ENCODE measurements around the gene CABCOCO1. TPM values are rescaled to one million over a fixed set of nuclear protein-coding genes. Genes with fewer than 3 reads are reported as not detected.
"Not testable (repeated sequence)": the region's sequence is repeated elsewhere in the genome, so short reads cannot be mapped to it uniquely, and the experiment has no call there.

The CABCOCO1 gene
- total and polyA plus RNA-seq, 11 donors = 0.19 to 1.5 (median 1.1) TPM; not detected in 8

DNA sequence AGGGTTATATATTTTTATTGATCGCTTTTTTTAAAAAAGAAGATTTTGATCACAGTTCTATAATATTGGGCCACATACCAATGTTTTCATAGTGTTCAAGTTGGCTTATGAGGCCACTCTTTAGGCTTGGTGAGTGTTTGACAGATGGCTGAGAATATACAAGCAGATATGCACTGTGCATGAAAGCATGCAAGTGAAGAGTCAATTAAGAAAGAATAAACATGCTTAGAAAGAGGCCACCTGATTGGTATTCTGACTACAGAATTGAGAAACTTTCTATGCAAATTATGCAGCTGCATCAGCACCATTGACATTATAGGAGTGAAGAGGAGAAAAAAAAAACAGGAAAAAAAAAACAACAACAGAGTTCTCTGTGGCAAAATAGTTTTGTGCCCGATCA lies 39.9 kb downstream of the CABCOCO1 start:
- H3K4me3 ChIP-seq = no peak overlapping the region
- ATAC-seq = no peak
- 65 to 91% (median 83%) methylated on average over 2 of the region's 2 CpGs for WGBS, 4 donors
- no peaks in the 10 kb centered on the region for H3K9me3 ChIP-seq
- H3K27me3 ChIP-seq = no peaks in the 10 kb centered on the region
- intact Hi-C loops (cut with DNase I) = no loop called here
- no peak overlapping the region for H3K27ac ChIP-seq
- TF ChIP-seq, protein P1, sequence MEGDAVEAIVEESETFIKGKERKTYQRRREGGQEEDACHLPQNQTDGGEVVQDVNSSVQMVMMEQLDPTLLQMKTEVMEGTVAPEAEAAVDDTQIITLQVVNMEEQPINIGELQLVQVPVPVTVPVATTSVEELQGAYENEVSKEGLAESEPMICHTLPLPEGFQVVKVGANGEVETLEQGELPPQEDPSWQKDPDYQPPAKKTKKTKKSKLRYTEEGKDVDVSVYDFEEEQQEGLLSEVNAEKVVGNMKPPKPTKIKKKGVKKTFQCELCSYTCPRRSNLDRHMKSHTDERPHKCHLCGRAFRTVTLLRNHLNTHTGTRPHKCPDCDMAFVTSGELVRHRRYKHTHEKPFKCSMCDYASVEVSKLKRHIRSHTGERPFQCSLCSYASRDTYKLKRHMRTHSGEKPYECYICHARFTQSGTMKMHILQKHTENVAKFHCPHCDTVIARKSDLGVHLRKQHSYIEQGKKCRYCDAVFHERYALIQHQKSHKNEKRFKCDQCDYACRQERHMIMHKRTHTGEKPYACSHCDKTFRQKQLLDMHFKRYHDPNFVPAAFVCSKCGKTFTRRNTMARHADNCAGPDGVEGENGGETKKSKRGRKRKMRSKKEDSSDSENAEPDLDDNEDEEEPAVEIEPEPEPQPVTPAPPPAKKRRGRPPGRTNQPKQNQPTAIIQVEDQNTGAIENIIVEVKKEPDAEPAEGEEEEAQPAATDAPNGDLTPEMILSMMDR (IDR thresholded peaks at IDR 0.05) = no peak
- no peak for TF ChIP-seq POLR2A (IDR thresholded peaks at IDR 0.05)
- DNase-seq = no peak
- no peaks in the 10 kb centered on the region for H3K36me3 ChIP-seq
- H3K4me1 ChIP-seq = peaks cover 0 to 5% (median 0%) of the 10 kb centered on the region in 12 donors

DNA sequence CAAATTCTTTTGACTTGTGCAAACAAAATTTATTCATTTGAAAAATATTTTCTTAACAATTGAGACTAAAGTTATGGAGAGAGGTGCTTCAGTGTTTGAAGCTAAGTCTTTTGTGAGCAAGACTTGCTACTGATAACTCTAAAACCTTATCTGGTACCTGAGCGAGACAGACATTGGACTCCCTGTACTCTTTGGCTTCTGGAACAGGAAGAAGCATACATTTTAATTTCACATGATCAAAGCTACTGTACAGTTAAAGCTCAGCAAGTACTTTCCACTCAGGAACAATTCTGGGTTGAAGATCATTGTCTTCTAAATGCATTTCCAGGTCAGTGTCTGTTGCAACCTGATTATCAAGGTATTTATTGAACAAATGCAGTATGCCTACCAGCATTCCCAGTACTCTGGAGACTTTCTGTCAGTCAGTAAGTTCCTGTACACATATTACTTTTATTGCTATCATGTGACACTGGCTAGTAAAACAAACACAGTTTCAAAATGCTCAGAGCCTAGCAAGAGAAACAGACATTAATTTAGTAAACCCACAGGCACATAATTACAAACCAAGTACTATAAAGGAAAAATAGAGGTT lies 42.4 kb downstream of the CABCOCO1 start:
- H3K9me3 ChIP-seq = no peaks in the 10 kb centered on the region
- TF ChIP-seq POLR2A (IDR thresholded peaks at IDR 0.05) = no peak
- H3K27me3 ChIP-seq = no peaks in the 10 kb centered on the region
- no peak overlapping the region for H3K27ac ChIP-seq
- intact Hi-C loops (cut with DNase I) = no loop called here
- H3K4me3 ChIP-seq = no peak overlapping the region
- peaks cover 0 to 5% (median 0%) of the 10 kb centered on the region in 12 donors for H3K4me1 ChIP-seq
- 80 to 94% (median 89%) methylated on average over 1 of the region's 1 CpG for WGBS, 4 donors
- DNase-seq (no peak), ATAC-seq (no peak)
- H3K36me3 ChIP-seq = no peaks in the 10 kb centered on the region

DNA sequence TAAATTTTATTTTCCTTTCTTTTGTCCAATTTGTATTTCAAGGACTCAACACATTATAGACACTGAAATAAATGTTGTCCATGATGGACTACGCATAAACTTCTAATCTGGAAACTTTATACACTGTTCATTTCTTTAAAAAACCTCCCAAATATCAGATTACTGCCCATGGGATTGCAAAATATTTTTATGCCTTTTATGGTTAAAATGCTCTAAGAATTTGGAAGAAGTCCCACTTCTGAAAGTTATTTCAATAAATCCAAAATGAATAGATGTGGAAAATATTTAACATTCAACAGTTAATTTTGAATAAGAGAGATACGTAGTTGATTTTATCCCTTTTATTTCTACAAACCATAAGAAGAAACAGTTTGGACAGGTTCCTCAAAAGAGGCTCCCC lies 46.1 kb downstream of the CABCOCO1 start:
- TF ChIP-seq, protein P1 (IDR thresholded peaks at IDR 0.05) = no peak
- intact Hi-C loops (cut with DNase I) = no loop called here
- H3K36me3 ChIP-seq = no peaks in the 10 kb centered on the region
- H3K27me3 ChIP-seq = no peaks in the 10 kb centered on the region
- 78 to 86% (median 80%) methylated on average over 2 of the region's 2 CpGs for WGBS, 4 donors
- H3K4me1 ChIP-seq = no peaks in the 10 kb centered on the region
- DNase-seq (no peak), ATAC-seq (no peak)
- H3K4me3 ChIP-seq = no peak overlapping the region
- no peak overlapping the region for H3K27ac ChIP-seq
- no peaks in the 10 kb centered on the region for H3K9me3 ChIP-seq

DNA sequence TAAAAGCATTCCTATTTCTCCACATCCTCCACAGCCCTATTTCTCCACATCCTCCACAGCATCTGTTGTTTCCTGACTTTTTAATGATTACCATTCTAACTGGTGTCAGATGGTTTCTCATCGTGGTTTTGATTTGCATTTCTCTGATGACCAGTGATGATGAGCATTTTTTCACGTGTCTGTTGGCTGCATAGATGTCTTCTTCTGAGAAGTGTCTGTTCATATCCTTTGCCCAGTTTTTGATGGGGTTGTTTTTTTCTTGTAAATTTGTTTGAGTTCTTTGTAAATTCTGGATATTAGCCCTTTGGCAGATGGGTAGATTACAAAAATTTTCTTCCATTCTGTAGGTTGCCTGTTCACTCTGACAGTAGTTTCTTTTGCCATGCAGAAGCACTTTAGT lies 49.4 kb downstream of the CABCOCO1 start:
- H3K9me3 ChIP-seq; H3K27me3 ChIP-seq; H3K4me3 ChIP-seq; H3K27ac ChIP-seq; DNase-seq; ATAC-seq; H3K36me3 ChIP-seq; intact Hi-C loops (cut with DNase I); H3K4me1 ChIP-seq: not testable (repeated sequence)
- 59 to 67% (median 65%) methylated on average over 2 of the region's 2 CpGs for WGBS, 4 donors

DNA sequence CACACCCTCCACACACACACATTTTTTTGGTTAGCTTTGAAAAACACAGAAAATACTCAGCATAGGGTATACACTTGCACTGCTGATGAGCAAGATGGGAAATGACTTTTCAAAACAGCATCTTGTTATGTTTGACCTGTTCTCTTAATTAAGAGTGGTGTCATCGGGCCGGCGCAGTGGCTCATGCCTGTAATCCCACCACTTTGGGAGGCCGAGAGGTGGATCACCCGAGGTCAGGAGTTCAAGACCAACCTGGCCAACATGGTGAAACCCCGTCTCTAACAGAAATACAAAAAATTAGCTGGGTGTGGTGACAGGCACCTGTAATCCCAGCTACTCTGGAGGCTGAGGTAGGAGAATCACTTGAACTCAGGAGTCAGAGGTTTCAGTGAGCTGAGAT lies 56.7 kb downstream of the CABCOCO1 start:
- H3K27ac ChIP-seq; ATAC-seq; intact Hi-C loops (cut with DNase I); H3K27me3 ChIP-seq; DNase-seq; H3K4me3 ChIP-seq; H3K4me1 ChIP-seq; H3K36me3 ChIP-seq; H3K9me3 ChIP-seq: not testable (repeated sequence)
- WGBS, 4 donors = 92 to 97% (median 96%) methylated on average over 6 of the region's 6 CpGs

DNA sequence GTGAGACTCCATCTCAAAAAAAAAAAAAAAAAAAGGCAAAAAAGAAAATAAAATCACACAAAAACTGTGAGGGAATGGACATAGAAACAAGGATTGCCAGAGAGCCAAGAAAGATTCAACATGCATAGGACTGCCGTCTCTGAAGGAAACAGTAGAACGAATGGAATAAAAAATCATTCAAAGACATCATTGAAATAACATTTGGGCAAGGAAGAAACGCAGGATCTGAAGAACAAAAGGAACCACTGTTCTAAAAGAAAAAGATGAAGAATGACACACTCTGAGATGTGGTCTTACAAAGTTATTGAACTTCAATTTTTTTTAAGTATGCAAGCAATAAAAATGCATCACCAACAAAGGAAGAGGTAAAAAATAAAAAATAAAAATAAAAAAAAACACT lies 57.2 kb downstream of the CABCOCO1 start:
- ATAC-seq (no peak), DNase-seq (no peak)
- WGBS, 4 donors = 76 to 84% (median 80%) methylated on average over 3 of the region's 3 CpGs
- Histone ChIP-seq H3K4me1 (no peaks in the 10 kb centered on the region), H3K27ac (no peak overlapping the region), H3K9me3 (no peaks in the 10 kb centered on the region), H3K36me3 (no peaks in the 10 kb centered on the region), H3K4me3 (no peak overlapping the region), H3K27me3 (no peaks in the 10 kb centered on the region)
- TF ChIP-seq, protein P1 (IDR thresholded peaks at IDR 0.05) = no peak
- TF ChIP-seq POLR2A (IDR thresholded peaks at IDR 0.05) = no peak
- intact Hi-C loops (cut with DNase I) = no loop called here

Measured in heart left ventricle (tissue), 16 donors.